K562 (cell line): Measurements from ENCODE around the gene MYL12A. TPM values are rescaled to one million over a fixed set of nuclear protein-coding genes. Genes with fewer than 3 reads are reported as not detected.

Experiments used
- CHD4 ChIP-seq: fragments of 200-600 bp; sonication (generic); IDR thresholded peaks from 3 replicates; pipeline ENCODE4 v1.6.1; 2012; ENCODE audit warnings: low read depth, mild to moderate bottlenecking, mixed read lengths, low read length, inconsistent platforms; ENCODE audit not compliant: insufficient read depth, insufficient replicate concordance, poor library complexity, severe bottlenecking
- FOXM1 ChIP-seq, 2 experiments: fragments of 450-650 bp in 1 of 2; sonication (generic) in 1 of 2; formaldehyde crosslinking in 1 of 2; IDR thresholded peaks; 2 replicates each; pipeline versions ENCODE4 v1.6.1 to v1.9.0; 2017 to 2022; ENCODE audit warnings: low read depth in 2 of 2, mild to moderate bottlenecking in 2 of 2, missing genetic modification reagents in 1 of 2, moderate library complexity in 1 of 2
- HDAC8 ChIP-seq: fragments of 450-650 bp; IDR thresholded peaks from 2 replicates; pipeline ENCODE4 v1.6.1; 2016; ENCODE audit warnings: mild to moderate bottlenecking, missing genetic modification characterization, moderate library complexity, missing compliant biosample characterization
- HNRNPL ChIP-seq: fragments of 200-400 bp; formaldehyde crosslinking; IDR thresholded peaks from 2 replicates; pipeline ENCODE4 v1.6.1; 2017; ENCODE audit warnings: low read depth, mild to moderate bottlenecking, low read length
- KLF6 ChIP-seq: fragments of 250-450 bp; sonication (Bioruptor Pico); IDR thresholded peaks from 2 replicates; pipeline ENCODE4 v1.4.0; 2020; ENCODE audit warnings: mild to moderate bottlenecking, moderate library complexity, borderline replicate concordance
- L3MBTL2 ChIP-seq: fragments of 450-650 bp; IDR thresholded peaks from 2 replicates; pipeline ENCODE4 v1.6.1; 2016; ENCODE audit warnings: mild to moderate bottlenecking, moderate library complexity
- RFX7 ChIP-seq: fragments of 250-450 bp; sonication (Bioruptor Pico); IDR thresholded peaks from 2 replicates; pipeline ENCODE4 v1.5.1; 2021; ENCODE audit warnings: mild to moderate bottlenecking
- TAF15 ChIP-seq: fragments of 200-400 bp; formaldehyde crosslinking; IDR thresholded peaks from 2 replicates; pipeline ENCODE4 v1.6.1; 2017; ENCODE audit warnings: mild to moderate bottlenecking, low read depth, low read length, moderate library complexity
- XRCC4 ChIP-seq: IDR thresholded peaks from one replicate; pipeline ENCODE4 v1.6.1; 2011; ENCODE audit not compliant: insufficient read depth, insufficient read length; ENCODE audit errors: extremely low read depth
- ZKSCAN8 ChIP-seq: fragments of 200-800 bp; sonication (Bioruptor generic); IDR thresholded peaks from 2 replicates; pipeline ENCODE4 v1.6.1; 2016; ENCODE audit warnings: missing genetic modification characterization, missing compliant biosample characterization
- ZNF12 ChIP-seq: sonication (generic); formaldehyde crosslinking; IDR thresholded peaks from 2 replicates; pipeline ENCODE4 v1.4.0; 2020; ENCODE audit warnings: mild to moderate bottlenecking, missing genetic modification reagents
- ZNF644 ChIP-seq: fragments of 200-800 bp; sonication (Bioruptor generic); IDR thresholded peaks from 2 replicates; pipeline ENCODE4 v1.6.1; 2016; ENCODE audit warnings: low read depth, missing genetic modification characterization, missing compliant biosample characterization
- ZNF780A ChIP-seq: fragments of 250-450 bp; sonication (Bioruptor Pico); IDR thresholded peaks from 2 replicates; pipeline ENCODE4 v1.5.0; 2021; ENCODE audit warnings: mild to moderate bottlenecking
- polyA plus RNA-seq, 8 experiments: library from polyadenylated mRNA; depleted of rRNA in 4 of 8; stranded (reverse) in 5 of 8; unstranded in 3 of 8; fragments of >200 nt; fragmentation: Nextera tagmentation in 2 of 8; fragmentation: Illumina TruSeq in 1 of 8; extraction: Ambion mirVana in 2 of 8; extraction: Trizol in 1 of 8; gene quantifications; 2 replicates each; pipeline versions ENCODE4 v1.2.1 to v1.2.3, GENCODE V29; 2011 to 2014; ENCODE audit warnings: inconsistent platforms in 1 of 8, missing spikeins in 1 of 8
- total RNA-seq, 7 experiments: library from RNA; depleted of rRNA in 6 of 7; stranded (reverse); fragments of >200 nt in 6 of 7; fragmentation: Illumina TruSeq in 2 of 7; extraction: Trizol in 2 of 7; gene quantifications; 2 replicates each; pipeline versions ENCODE4 v1.2.1 to v1.2.3, GENCODE V29; 2011 to 2021; ENCODE audit warnings: low replicate concordance in 1 of 7
- TF ChIP-seq, protein P1 (sequence below): IDR thresholded peaks from 3 replicates; pipeline ENCODE4 v1.6.1; 2011; ENCODE audit warnings: borderline replicate concordance, mild to moderate bottlenecking, moderate library complexity; ENCODE audit not compliant: insufficient read length; ENCODE audit errors: extremely low read depth
- TF ChIP-seq, protein P2 (sequence below): fragments of 450-650 bp; IDR thresholded peaks from 2 replicates; pipeline ENCODE4 v1.6.1; 2017; ENCODE audit warnings: antibody characterized with exemption
- TF ChIP-seq, protein P3 (sequence below), 3 experiments: fragments of 200-800 bp in 1 of 3; fragments of 250-450 bp in 1 of 3; fragments of 450-650 bp in 1 of 3; sonication (Bioruptor Pico) in 1 of 3; sonication (Bioruptor generic) in 1 of 3; formaldehyde crosslinking in 1 of 3; IDR thresholded peaks; 2 replicates each; pipeline versions ENCODE4 v1.6.1 to v1.8.0; 2016 to 2022; ENCODE audit warnings: mild to moderate bottlenecking in 2 of 3, missing genetic modification characterization in 2 of 3, missing compliant biosample characterization in 1 of 3, moderate library complexity in 1 of 3

The MYL12A gene
- total and polyA plus RNA-seq, 9 of the 15 experiments (the other 6 are each of a cell fraction or from before 2014, with no cell fraction given): 308 to 1,031 (median 559) TPM

- TF ChIP-seq HDAC8 (tag) (no peak; the same call in 1 of the 2 replicates), ZNF12 (CRISPR knock-in tag) (peak; percentile 23; the same call in 1 of the 2 replicates), HNRNPL (peak; percentile 81; the same call in 1 of the 2 replicates), KLF6 (CRISPR knock-in tag) (peak; percentile 58), CHD4 (peak; percentile 36), XRCC4 (no peak), FOXM1 (IDR thresholded peaks at IDR 0.05; ENCODE audit: low read depth) (peak; percentile 92), FOXM1 (CRISPR knock-in tag; IDR thresholded peaks at IDR 0.05; ENCODE audit: low read depth) (peak; percentile 85; the same call in 1 of the 2 replicates), ZKSCAN8 (CRISPR knock-in tag) (no peak), ZNF644 (peak; percentile 76; the same call in 1 of the 2 replicates), L3MBTL2 (peak; percentile 74), RFX7 (CRISPR knock-in tag) (no peak), TAF15 (no peak), ZNF780A (CRISPR knock-in tag) (no peak)
- TF ChIP-seq, protein P1, sequence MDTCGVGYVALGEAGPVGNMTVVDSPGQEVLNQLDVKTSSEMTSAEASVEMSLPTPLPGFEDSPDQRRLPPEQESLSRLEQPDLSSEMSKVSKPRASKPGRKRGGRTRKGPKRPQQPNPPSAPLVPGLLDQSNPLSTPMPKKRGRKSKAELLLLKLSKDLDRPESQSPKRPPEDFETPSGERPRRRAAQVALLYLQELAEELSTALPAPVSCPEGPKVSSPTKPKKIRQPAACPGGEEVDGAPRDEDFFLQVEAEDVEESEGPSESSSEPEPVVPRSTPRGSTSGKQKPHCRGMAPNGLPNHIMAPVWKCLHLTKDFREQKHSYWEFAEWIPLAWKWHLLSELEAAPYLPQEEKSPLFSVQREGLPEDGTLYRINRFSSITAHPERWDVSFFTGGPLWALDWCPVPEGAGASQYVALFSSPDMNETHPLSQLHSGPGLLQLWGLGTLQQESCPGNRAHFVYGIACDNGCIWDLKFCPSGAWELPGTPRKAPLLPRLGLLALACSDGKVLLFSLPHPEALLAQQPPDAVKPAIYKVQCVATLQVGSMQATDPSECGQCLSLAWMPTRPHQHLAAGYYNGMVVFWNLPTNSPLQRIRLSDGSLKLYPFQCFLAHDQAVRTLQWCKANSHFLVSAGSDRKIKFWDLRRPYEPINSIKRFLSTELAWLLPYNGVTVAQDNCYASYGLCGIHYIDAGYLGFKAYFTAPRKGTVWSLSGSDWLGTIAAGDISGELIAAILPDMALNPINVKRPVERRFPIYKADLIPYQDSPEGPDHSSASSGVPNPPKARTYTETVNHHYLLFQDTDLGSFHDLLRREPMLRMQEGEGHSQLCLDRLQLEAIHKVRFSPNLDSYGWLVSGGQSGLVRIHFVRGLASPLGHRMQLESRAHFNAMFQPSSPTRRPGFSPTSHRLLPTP: no peak
- TF ChIP-seq, protein P2, sequence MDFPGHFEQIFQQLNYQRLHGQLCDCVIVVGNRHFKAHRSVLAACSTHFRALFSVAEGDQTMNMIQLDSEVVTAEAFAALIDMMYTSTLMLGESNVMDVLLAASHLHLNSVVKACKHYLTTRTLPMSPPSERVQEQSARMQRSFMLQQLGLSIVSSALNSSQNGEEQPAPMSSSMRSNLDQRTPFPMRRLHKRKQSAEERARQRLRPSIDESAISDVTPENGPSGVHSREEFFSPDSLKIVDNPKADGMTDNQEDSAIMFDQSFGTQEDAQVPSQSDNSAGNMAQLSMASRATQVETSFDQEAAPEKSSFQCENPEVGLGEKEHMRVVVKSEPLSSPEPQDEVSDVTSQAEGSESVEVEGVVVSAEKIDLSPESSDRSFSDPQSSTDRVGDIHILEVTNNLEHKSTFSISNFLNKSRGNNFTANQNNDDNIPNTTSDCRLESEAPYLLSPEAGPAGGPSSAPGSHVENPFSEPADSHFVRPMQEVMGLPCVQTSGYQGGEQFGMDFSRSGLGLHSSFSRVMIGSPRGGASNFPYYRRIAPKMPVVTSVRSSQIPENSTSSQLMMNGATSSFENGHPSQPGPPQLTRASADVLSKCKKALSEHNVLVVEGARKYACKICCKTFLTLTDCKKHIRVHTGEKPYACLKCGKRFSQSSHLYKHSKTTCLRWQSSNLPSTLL: no peak
- TF ChIP-seq, protein P3, sequence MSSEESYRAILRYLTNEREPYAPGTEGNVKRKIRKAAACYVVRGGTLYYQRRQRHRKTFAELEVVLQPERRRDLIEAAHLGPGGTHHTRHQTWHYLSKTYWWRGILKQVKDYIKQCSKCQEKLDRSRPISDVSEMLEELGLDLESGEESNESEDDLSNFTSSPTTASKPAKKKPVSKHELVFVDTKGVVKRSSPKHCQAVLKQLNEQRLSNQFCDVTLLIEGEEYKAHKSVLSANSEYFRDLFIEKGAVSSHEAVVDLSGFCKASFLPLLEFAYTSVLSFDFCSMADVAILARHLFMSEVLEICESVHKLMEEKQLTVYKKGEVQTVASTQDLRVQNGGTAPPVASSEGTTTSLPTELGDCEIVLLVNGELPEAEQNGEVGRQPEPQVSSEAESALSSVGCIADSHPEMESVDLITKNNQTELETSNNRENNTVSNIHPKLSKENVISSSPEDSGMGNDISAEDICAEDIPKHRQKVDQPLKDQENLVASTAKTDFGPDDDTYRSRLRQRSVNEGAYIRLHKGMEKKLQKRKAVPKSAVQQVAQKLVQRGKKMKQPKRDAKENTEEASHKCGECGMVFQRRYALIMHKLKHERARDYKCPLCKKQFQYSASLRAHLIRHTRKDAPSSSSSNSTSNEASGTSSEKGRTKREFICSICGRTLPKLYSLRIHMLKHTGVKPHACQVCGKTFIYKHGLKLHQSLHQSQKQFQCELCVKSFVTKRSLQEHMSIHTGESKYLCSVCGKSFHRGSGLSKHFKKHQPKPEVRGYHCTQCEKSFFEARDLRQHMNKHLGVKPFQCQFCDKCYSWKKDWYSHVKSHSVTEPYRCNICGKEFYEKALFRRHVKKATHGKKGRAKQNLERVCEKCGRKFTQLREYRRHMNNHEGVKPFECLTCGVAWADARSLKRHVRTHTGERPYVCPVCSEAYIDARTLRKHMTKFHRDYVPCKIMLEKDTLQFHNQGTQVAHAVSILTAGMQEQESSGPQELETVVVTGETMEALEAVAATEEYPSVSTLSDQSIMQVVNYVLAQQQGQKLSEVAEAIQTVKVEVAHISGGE (CRISPR knock-in tag; IDR thresholded peaks at IDR 0.05): peak in 2 of 3 experiments; percentile 88 to 93; a peak in 3 of 6 replicates
Measured at GRCh38 chr18:3247240-3248061, at the start of gene MYL12A (continued).
